PC-9 (cell line): ENCODE results near the gene THAP12.

Source experiments
- CTCF ChIP-seq: fragments of 200-600 bp; sonication (generic); conservative IDR thresholded peaks from 2 replicates; pipeline ENCODE4 v1.6.1; 2017; ENCODE audit warnings: mixed run types, antibody characterized with exemption, mild to moderate bottlenecking, moderate library complexity
- EZH2 ChIP-seq: fragments of 200-600 bp; sonication (generic); IDR thresholded peaks from 2 replicates; pipeline ENCODE4 v1.8.0; 2017; ENCODE audit warnings: antibody characterized with exemption, low read depth

- TF ChIP-seq CTCF (no peak), EZH2 (no peak)
Measured at GRCh38 chr11:76339221-76339620, 41.7 kb downstream of the THAP12 start.
